RPMI8226 (cell line): Measurements from ENCODE around the gene TAF11L8.
"Not testable (repeated sequence)": the region's sequence is repeated elsewhere in the genome, so short reads cannot be mapped to it uniquely, and the experiment has no call there.

Experiments
- DNase-seq: peaks from one replicate; pipeline ENCODE4 v3.0.0-alpha.2; 2015

The TAF11L8 gene

DNA sequence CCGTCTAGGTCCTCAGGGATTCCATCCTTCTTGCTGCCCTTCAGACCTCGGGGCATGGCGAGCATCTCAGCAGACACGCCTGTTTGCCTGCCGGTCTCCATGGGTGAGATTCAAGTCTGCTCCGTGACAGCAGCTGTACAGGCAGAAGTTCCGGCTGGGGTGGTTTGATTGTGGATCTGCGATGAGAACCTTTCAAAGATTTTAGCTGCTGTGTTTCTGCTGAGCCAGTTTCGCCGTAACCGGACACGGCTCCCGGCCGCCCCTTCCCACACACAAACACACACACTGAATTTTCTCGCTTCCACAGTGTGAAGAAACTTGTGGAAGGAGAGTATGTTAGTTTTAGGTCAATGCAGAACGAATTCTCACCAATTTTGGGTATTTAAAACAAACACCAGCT, at the start of gene TAF11L8:
Gene TAF11L8 (minus strand): TSS at position 101 of the 400 bp plus-strand sequence.
- not testable (repeated sequence) for DNase-seq

GRCh38 chr5:17634160-17634559, 43.4 kb upstream of the TAF11L8 start, which contains the start of gene TAF11L14:
TAF11L14 (plus strand) TSS chr5:17634460.
- DNase-seq: no peak

- DNase-seq: not testable (repeated sequence)
These were observed 41.0 kb upstream of the TAF11L8 start, which contains the start of gene TAF11L13 for GRCh38 chr5:17631788-17632187. TAF11L13 (plus strand) TSS chr5:17632088.

GRCh38 chr5:17625686-17626085, 34.9 kb upstream of the TAF11L8 start:
- no peak for DNase-seq

DNA sequence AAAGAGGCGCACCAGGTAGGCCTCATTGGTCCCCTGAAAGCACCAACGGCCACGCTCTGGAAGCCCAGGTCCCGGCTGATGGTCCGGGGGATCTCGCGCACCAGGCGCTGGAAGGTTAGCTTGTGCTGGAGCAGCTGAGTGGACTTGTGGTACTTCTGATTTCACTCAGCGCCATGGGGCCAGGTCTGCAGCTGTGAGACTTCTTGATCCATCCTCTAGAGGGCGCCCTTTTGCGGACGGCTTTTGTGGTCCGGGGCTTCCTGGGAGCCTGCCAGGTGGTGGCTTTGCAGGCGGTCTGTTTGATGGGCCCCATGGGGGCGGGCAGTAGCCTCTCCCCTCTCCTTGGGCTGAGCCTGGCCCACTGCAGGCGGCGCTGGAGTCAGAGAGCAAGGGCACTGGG, 29.9 kb upstream of the TAF11L8 start:
- no peak for DNase-seq

DNA sequence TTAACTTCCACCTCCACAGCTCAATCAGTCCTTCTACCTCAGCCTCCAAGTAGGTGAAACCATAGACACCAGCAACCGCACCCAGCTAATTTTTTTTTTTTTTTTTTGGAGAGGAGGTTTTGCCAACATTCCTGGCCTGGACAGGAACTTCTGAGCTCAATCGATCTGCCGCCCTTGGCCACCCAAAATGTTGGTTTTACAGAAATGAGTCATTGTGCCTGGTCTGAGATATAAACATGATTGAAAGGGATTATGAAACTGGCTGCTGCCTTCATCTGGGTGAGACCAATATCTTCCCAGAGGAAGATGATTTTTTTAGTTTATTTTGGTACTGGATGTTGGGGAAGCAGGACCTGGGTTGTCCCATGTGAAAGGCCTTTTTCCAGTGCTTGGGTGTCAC, 28.6 kb upstream of the TAF11L8 start:
- no peak for DNase-seq

GRCh38 chr5:17614872-17615605, 24.3 kb upstream of the TAF11L8 start:
- no peak for DNase-seq

DNA sequence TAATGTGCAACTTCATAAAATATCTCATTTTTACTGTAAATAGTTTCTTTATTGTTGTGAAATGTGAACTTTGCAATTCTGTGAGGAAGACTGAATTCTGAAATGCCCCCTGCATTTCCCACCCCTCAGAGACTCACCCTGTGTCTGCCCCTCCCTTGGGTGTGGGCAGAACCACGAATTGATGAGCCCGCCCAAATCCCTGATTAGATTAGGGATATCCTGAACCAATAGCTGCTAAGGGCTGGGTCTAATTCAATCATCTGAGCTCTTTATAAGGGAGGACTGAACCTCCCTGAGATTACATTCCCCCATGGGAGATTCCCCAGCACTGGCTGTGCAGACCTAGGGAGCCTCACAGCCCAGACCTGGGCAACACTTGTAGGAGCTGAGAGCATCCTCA, 19.3 kb upstream of the TAF11L8 start, which contains the start of gene TAF11L12:
Gene TAF11L12 (plus strand): TSS at position 301 of the 400 bp plus-strand sequence.
- not testable (repeated sequence) for DNase-seq

DNA sequence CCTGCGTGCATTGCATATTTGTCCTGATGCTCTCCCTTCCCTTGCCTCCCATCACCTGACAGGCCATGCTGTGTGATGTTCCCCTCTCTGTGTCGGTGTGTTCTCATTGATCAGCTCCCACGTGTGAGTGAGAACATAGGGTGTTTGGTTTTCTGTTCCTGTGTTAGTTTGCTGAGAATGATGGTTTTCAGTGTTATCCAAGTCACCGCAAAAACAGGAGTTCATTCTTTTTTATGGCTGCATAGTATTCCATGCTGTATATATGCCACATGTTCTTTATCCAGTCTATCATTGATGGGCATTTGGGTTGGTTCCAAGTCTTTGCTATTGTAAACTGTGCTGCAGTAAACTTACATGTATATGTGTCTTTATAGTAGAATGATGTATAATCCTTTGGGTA, 16.7 kb upstream of the TAF11L8 start:
- DNase-seq: not testable (repeated sequence)

DNA sequence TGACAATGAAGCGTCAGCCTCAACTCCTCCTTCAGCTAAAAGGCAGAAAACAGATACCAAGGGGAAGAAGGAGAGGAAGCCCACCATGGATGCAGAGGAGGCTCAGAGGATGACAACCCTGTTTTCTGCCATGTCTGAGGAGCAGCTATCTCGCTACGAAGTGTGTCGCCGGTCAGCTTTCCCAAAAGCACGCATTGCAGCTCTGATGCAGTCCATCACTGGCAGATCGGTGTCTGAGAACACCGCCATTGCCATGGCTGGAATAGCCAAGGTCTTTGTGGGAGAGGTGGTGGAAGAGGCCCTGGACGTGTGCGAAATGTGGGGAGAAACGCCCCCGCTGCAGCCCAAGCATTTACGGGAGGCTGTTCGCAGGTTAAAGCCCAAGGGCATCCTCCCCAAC, 14.2 kb upstream of the TAF11L8 start:
- no peak for DNase-seq

- not testable (repeated sequence) for DNase-seq
These were observed 13.1 kb upstream of the TAF11L8 start, which contains the start of gene TAF11L11 for GRCh38 chr5:17603880-17604279. TAF11L11 (plus strand) TSS chr5:17604183.

GRCh38 chr5:17597728-17598127, 7.0 kb upstream of the TAF11L8 start, which contains the start of gene TAF11L10:
TAF11L10 (minus strand) TSS chr5:17597828.
- DNase-seq: not testable (repeated sequence)

DNA sequence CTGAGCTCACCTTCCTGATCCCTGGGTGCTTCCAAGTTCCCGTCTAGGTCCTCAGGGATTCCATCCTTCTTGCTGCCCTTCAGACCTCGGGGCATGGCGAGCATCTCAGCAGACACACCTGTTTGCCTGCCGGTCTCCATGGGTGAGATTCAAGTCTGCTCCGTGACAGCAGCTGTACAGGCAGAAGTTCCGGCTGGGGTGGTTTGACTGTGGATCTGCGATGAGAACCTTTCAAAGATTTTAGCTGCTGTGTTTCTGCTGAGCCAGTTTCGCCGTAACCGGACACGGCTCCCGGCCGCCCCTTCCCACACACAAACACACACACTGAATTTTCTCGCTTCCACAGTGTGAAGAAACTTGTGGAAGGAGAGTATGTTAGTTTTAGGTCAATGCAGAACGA, 3.5 kb upstream of the TAF11L8 start, which contains the start of gene TAF11L9:
Gene TAF11L9 (minus strand): TSS at position 140 of the 400 bp plus-strand sequence.
- DNase-seq: not testable (repeated sequence)

- DNase-seq: not testable (repeated sequence)
These were observed 5.1 kb downstream of the TAF11L8 start, which contains the start of gene TAF11L7 for GRCh38 chr5:17585658-17586057. TAF11L7 (minus strand) TSS chr5:17585758.
